Measurements from ENCODE around the gene TCAF1. TPM values are rescaled to one million over a fixed set of nuclear protein-coding genes. Genes with fewer than 3 reads are reported as not detected.
A peak's percentile ranks its signal among the peaks of the same experiment; 100 is the strongest.

The TCAF1 gene
- total RNA-seq, 4 donors from 2014 or later: 55.2 to 70.0 (median 58.8) TPM

DNA sequence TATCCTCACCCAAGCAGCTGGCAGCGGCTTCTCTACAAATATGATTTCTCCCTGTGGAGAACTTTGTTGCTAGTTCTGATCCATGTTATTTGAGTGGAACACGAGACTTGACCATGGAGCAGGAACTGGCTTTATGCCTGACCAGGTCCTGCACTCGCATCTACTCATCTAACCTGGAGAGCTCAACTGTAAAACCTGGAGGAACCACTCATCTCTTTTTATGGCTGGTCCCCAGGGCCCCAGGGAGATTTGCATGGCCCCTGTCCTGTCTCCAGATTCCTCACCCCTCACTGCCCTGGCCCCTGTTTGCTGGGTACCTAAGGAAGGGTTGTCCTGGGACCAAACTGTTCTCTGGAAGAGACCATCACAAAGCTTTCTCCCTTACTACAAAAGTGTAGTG, 16.0 kb downstream of the TCAF1 start:
- no peaks in the 10 kb centered on the region for H3K36me3 ChIP-seq
- DNase-seq: peak; percentile 65 to 66
- H3K27ac ChIP-seq: peak overlapping the region; percentile 11 to 44 (median 16)
- TF ChIP-seq CTCF (IDR thresholded peaks at IDR 0.05) (no peak), POLR2A (IDR thresholded peaks at IDR 0.05) (peak in 1 of 2 donors; percentile 7)
- H3K9me3 ChIP-seq: no peaks in the 10 kb centered on the region
- peaks cover 10 to 15% of the 10 kb centered on the region in 2 donors for H3K4me1 ChIP-seq
- H3K27me3 ChIP-seq: no peaks in the 10 kb centered on the region
- intact Hi-C loops (cut with DNase I): no loop called here
- WGBS, 2 donors: 23 to 36% methylated on average over 3 of the region's 3 CpGs
- H3K4me3 ChIP-seq (replicated peaks in 1 of 3): no peak overlapping the region

- H3K36me3 ChIP-seq: no peaks in the 10 kb centered on the region
- H3K9me3 ChIP-seq: no peaks in the 10 kb centered on the region
- H3K4me1 ChIP-seq: peaks cover 10 to 15% of the 10 kb centered on the region in 2 donors
- H3K27ac ChIP-seq: peak overlapping the region; percentile 11 to 49 (median 44)
- TF ChIP-seq POLR2A (IDR thresholded peaks at IDR 0.05): peak in 1 of 2 donors; percentile 40
- no peak for TF ChIP-seq CTCF (IDR thresholded peaks at IDR 0.05)
- intact Hi-C loops (cut with DNase I): no loop called here
- peak overlapping the region; percentile 13 to 70 (median 32) for H3K4me3 ChIP-seq (replicated peaks in 1 of 3)
- WGBS, 2 donors: 2 to 3% methylated on average over 35 to 36 of the region's 38 CpGs
- no peaks in the 10 kb centered on the region for H3K27me3 ChIP-seq
- peak; percentile 80 to 87 for DNase-seq
Measured at GRCh38 chr7:143884969-143885559, 16.9 kb downstream of the TCAF1 start.

DNA sequence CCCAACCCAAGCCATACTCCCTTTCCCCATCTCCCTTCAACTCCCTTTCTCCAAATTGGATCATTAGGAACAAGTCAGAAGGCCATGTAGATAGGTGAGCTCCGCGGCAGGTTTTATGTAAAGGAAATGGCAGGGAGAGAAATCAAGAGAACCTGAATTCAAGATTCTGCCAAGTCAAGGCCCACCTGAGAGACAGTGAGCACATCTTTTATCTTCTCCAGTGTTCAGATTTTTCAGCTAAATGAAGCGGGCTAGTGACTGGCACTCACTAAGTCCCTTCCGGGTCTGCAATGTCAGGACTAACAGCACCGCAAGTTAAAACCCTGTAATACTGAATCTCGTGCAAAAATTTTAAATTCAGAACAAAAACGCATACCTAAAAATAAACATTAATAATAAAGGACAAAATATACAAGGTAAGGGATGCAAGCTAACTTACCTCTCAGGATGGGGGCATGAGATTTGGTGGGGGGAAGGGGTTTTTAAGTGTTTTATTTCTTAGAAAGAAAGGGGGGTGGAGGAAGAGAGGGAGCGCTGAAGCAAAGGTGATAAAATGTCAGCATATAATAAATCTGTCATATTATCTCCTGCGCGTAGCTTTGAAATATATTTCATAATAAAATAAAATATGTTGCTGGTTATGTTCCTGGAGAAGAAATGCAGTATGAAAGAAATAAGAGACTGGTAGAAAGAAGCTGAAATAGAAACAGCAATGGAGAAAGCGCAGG, 17.6 kb downstream of the TCAF1 start:
- peak overlapping the region in 2 of 3 donors; percentile 32 to 70 for H3K4me3 ChIP-seq (replicated peaks in 1 of 3)
- WGBS, 2 donors: 42 to 51% methylated on average over 11 of the region's 11 CpGs
- peaks cover 10 to 15% of the 10 kb centered on the region in 2 donors for H3K4me1 ChIP-seq
- H3K27me3 ChIP-seq: no peaks in the 10 kb centered on the region
- no peak for TF ChIP-seq POLR2A (IDR thresholded peaks at IDR 0.05)
- no peak for TF ChIP-seq CTCF (IDR thresholded peaks at IDR 0.05)
- peak overlapping the region; percentile 11 to 49 (median 44) for H3K27ac ChIP-seq
- H3K36me3 ChIP-seq: no peaks in the 10 kb centered on the region
- no peak for DNase-seq
- intact Hi-C loops (cut with DNase I): no loop called here
- H3K9me3 ChIP-seq: no peaks in the 10 kb centered on the region

DNA sequence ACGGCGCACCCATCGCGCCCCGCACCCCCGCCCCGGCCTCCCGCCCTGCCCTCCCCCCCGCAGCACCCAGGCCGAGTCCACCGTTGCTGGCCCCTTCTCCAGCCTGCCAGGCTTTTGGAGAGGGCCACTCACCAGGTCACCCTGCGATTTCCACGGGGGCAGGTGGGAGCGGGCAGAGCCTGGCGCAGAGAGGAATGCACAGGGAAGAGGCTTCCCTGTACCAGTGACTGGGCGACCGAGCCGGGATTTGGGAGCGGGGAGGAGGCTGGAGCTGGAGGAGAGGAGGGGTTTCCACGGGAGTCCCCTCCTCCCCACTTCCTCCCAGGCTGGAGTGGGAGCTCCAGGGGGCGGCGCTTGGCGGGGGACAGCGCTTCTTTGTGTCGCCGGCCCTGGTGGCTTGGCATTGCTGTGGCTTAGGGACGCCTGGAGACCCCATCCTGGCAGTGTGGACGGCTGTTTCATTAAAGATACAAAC, 19.3 kb downstream of the TCAF1 start:
- Histone ChIP-seq H3K9me3 (no peaks in the 10 kb centered on the region), H3K4me3 (replicated peaks in 1 of 3) (peak overlapping the region; percentile 8 to 66 (median 22)), H3K36me3 (no peaks in the 10 kb centered on the region), H3K4me1 (peaks cover 10 to 15% of the 10 kb centered on the region in 2 donors), H3K27ac (peak overlapping the region; percentile 66 to 92 (median 91)), H3K27me3 (no peaks in the 10 kb centered on the region)
- 1 to 6% methylated on average over 11 to 18 of the region's 28 CpGs for WGBS, 2 donors
- DNase-seq: peak; percentile 88
- peak in 1 of 2 donors; percentile 74 for TF ChIP-seq POLR2A (IDR thresholded peaks at IDR 0.05)
- no peak for TF ChIP-seq CTCF (IDR thresholded peaks at IDR 0.05)
- intact Hi-C loops (cut with DNase I): no loop called here
